Measurements from ENCODE around the gene PIM3. TPM values are rescaled to one million over a fixed set of nuclear protein-coding genes. Genes with fewer than 3 reads are reported as not detected.
A peak's percentile ranks its signal among the peaks of the same experiment; 100 is the strongest.

PIM3 gene
- total RNA-seq, 4 donors from 2014 or later = 66.2 to 142 (median 105) TPM

GRCh38 chr22:49946612-49947295 is 13.8 kb upstream of the PIM3 start:
- Histone ChIP-seq H3K27me3 (no peaks in the 10 kb centered on the region), H3K9me3 (no peaks in the 10 kb centered on the region), H3K36me3 (no peaks in the 10 kb centered on the region), H3K4me1 (peaks cover 0 to 43% (median 14%) of the 10 kb centered on the region in 4 donors), H3K4me3 (peak overlapping the region in 2 of 4 donors; percentile 61 to 67), H3K27ac (peak overlapping the region in 1 of 4 donors; percentile 99)
- TF ChIP-seq POLR2A (IDR thresholded peaks at IDR 0.05) (no peak), CTCF (IDR thresholded peaks at IDR 0.05) (no peak)
- no peak for DNase-seq

GRCh38 chr22:49947296-49947622 is 13.3 kb upstream of the PIM3 start:
- Histone ChIP-seq H3K4me3 (peak overlapping the region in 2 of 4 donors; percentile 61 to 67), H3K4me1 (peaks cover 0 to 49% (median 16%) of the 10 kb centered on the region in 4 donors)

GRCh38 chr22:49948116-49948957 is 12.2 kb upstream of the PIM3 start:
- peaks cover 0 to 56% (median 17%) of the 10 kb centered on the region in 4 donors for H3K4me1 ChIP-seq
- H3K36me3 ChIP-seq = no peaks in the 10 kb centered on the region
- DNase-seq = peak in 1 of 3 donors; percentile 82
- peak overlapping the region in 3 of 4 donors; percentile 24 to 67 (median 61) for H3K4me3 ChIP-seq
- H3K27me3 ChIP-seq = no peaks in the 10 kb centered on the region
- H3K9me3 ChIP-seq = no peaks in the 10 kb centered on the region
- no peak for TF ChIP-seq CTCF (IDR thresholded peaks at IDR 0.05)
- peak in 1 of 2 donors; percentile 69 for TF ChIP-seq POLR2A (IDR thresholded peaks at IDR 0.05)
- H3K27ac ChIP-seq = peak overlapping the region in 3 of 4 donors; percentile 97 to 99 (median 98)

More at GRCh38 chr22:49947296-49947622, 13.3 kb upstream of the PIM3 start:
- Histone ChIP-seq H3K27ac (peak overlapping the region in 3 of 4 donors; percentile 97 to 99 (median 98)), H3K36me3 (no peaks in the 10 kb centered on the region), H3K27me3 (no peaks in the 10 kb centered on the region), H3K9me3 (no peaks in the 10 kb centered on the region)
- DNase-seq = no peak
- no peak for TF ChIP-seq POLR2A (IDR thresholded peaks at IDR 0.05)
- no peak for TF ChIP-seq CTCF (IDR thresholded peaks at IDR 0.05)

GRCh38 chr22:49948958-49949913 is 11.3 kb upstream of the PIM3 start:
- no peaks in the 10 kb centered on the region for H3K9me3 ChIP-seq
- no peaks in the 10 kb centered on the region for H3K36me3 ChIP-seq
- H3K4me1 ChIP-seq = peaks cover 0 to 56% (median 17%) of the 10 kb centered on the region in 4 donors
- peak overlapping the region in 3 of 4 donors; percentile 24 to 67 (median 61) for H3K4me3 ChIP-seq
- TF ChIP-seq CTCF (IDR thresholded peaks at IDR 0.05) (peak in 2 of 6 experiments; percentile 15 to 36), POLR2A (IDR thresholded peaks at IDR 0.05) (peak; percentile 98 to 99)
- no peaks in the 10 kb centered on the region for H3K27me3 ChIP-seq
- peak in 2 of 3 donors; percentile 92 to 95 for DNase-seq
- peak overlapping the region; percentile 6 to 99 (median 98) for H3K27ac ChIP-seq

GRCh38 chr22:49949914-49950292 is 10.7 kb upstream of the PIM3 start:
- Histone ChIP-seq H3K27ac (peak overlapping the region in 3 of 4 donors; percentile 97 to 99 (median 98)), H3K9me3 (no peaks in the 10 kb centered on the region), H3K4me1 (peaks cover 0 to 56% (median 17%) of the 10 kb centered on the region in 4 donors), H3K27me3 (no peaks in the 10 kb centered on the region), H3K36me3 (no peaks in the 10 kb centered on the region), H3K4me3 (no peak overlapping the region)
- TF ChIP-seq CTCF (IDR thresholded peaks at IDR 0.05) = no peak
- no peak for TF ChIP-seq POLR2A (IDR thresholded peaks at IDR 0.05)
- no peak for DNase-seq

Measured in Peyer's patch (tissue), 4 donors.